PC-3 (cell line): ENCODE data around the gene RABGAP1L. TPM values are rescaled to one million over a fixed set of nuclear protein-coding genes. Genes with fewer than 3 reads are reported as not detected.

Source experiments
- ATAC-seq: fragments of 200-7000 bp; cut with Tn5 transposase; 2 replicates; pipeline ENCODE4 v1.9.1; 2020; ENCODE audit warnings: mild to moderate bottlenecking, moderate library complexity
- BruUV-seq: library from RNA; stranded (reverse); fragments of 400-500 nt; replicated peaks from 2 replicates; lab custom pipeline; 2021; lab: Mats Ljungman, UMichigan
- CTCF ChIA-PET: fragments of 300-600 bp; sonication (Branson Sonifier 250); formaldehyde crosslinking; loops from one replicate; lab custom pipeline; 2022; ENCODE audit warnings: antibody characterized with exemption; lab: Charles Lee
- POLR2A ChIA-PET: fragments of 300-600 bp; sonication (Branson Sonifier 250); formaldehyde crosslinking; loops from one replicate; lab custom pipeline; 2022; ENCODE audit warnings: antibody characterized with exemption; ENCODE audit not compliant: unreplicated experiment; lab: Charles Lee
- DNase-seq: peaks from one replicate; pipeline ENCODE4 v3.0.0-alpha.2; 2015
- H2AFZ ChIP-seq: fragments of 300-600 bp; sonication (generic); 2 replicates; pipeline ENCODE4 v1.6.0; 2016; ENCODE audit warnings: antibody characterized with exemption, low read length
- H3F3A ChIP-seq: fragments of 300-600 bp; sonication (generic); one replicate; pipeline ENCODE4 v1.6.0; 2017; ENCODE audit warnings: antibody characterized with exemption, low read length, control low read depth, mild to moderate bottlenecking; ENCODE audit not compliant: unreplicated experiment
- H3K27ac ChIP-seq: fragments of 300-600 bp; sonication (generic); 2 replicates; pipeline ENCODE4 v1.5.1; 2016; ENCODE audit warnings: mild to moderate bottlenecking, low read length
- H3K27me3 ChIP-seq: fragments of 300-600 bp; sonication (generic); 2 replicates; pipeline ENCODE4 v1.6.1; 2016; ENCODE audit warnings: low read length, mixed read lengths
- H3K36me3 ChIP-seq: fragments of 300-600 bp; sonication (generic); 2 replicates; pipeline ENCODE4 v1.6.1; 2016; ENCODE audit warnings: low read depth, mixed run types, low read length, mixed read lengths
- H3K4me1 ChIP-seq: fragments of 300-600 bp; sonication (generic); 2 replicates; pipeline ENCODE4 v1.5.1; 2016; ENCODE audit warnings: low read length; ENCODE audit not compliant: insufficient read depth
- H3K4me2 ChIP-seq: fragments of 300-600 bp; sonication (generic); 2 replicates; pipeline ENCODE4 v1.6.0; 2016; ENCODE audit warnings: low read length
- H3K4me3 ChIP-seq: fragments of 300-600 bp; sonication (generic); 2 replicates; pipeline ENCODE4 v1.5.1; 2016; ENCODE audit warnings: mild to moderate bottlenecking, low read length, mixed read lengths
- H3K79me2 ChIP-seq: fragments of 300-600 bp; sonication (generic); 2 replicates; pipeline ENCODE4 v1.6.1; 2017; ENCODE audit warnings: low read length, mixed read lengths
- H3K9ac ChIP-seq: fragments of 300-600 bp; sonication (generic); 2 replicates; pipeline ENCODE4 v1.6.0; 2016; ENCODE audit warnings: mild to moderate bottlenecking, low read length
- H3K9me2 ChIP-seq: fragments of 300-600 bp; sonication (generic); replicated peaks from 2 replicates; pipeline ENCODE4 v1.6.1; 2016; ENCODE audit warnings: mixed run types, low read length, mixed read lengths
- H3K9me3 ChIP-seq: fragments of 300-600 bp; sonication (generic); 2 replicates; pipeline ENCODE4 v1.6.1; 2016; ENCODE audit warnings: low read length, mixed read lengths
- H4K20me1 ChIP-seq: fragments of 300-600 bp; sonication (generic); 2 replicates; pipeline ENCODE4 v1.6.1; 2016; ENCODE audit warnings: low read length, mixed read lengths
- EZH2 ChIP-seq: fragments of 300-600 bp; sonication (generic); IDR thresholded peaks from one replicate; pipeline ENCODE4 v1.6.1; 2017; ENCODE audit warnings: antibody characterized with exemption, mild to moderate bottlenecking, low read length; ENCODE audit not compliant: unreplicated experiment
- EZH2phosphoT487 ChIP-seq: fragments of 300-600 bp; sonication (generic); IDR thresholded peaks from 2 replicates; pipeline ENCODE4 v1.6.1; 2018; ENCODE audit warnings: mild to moderate bottlenecking, antibody characterized with exemption, low read length, borderline replicate concordance
- intact Hi-C: fragments of 100-400 bp; cut with micrococcal nuclease; formaldehyde crosslinking; loops from 2 replicates; pipeline ENCODE4 v1.9.0; 2023
- total RNA-seq: library from RNA; depleted of rRNA; stranded (reverse); fragments of >200 nt; gene quantifications from 2 replicates; pipeline ENCODE4 v1.2.3, GENCODE V29; 2014
- TF ChIP-seq, protein P1 (sequence below): fragments of 300-600 bp; sonication (generic); conservative IDR thresholded peaks from 2 replicates; pipeline ENCODE4 v1.5.1; 2017; ENCODE audit warnings: antibody characterized with exemption, low read depth, mild to moderate bottlenecking, low read length

The RABGAP1L gene
- total RNA-seq, 1 experiment from 2014 or later = 24.4 TPM

DNA sequence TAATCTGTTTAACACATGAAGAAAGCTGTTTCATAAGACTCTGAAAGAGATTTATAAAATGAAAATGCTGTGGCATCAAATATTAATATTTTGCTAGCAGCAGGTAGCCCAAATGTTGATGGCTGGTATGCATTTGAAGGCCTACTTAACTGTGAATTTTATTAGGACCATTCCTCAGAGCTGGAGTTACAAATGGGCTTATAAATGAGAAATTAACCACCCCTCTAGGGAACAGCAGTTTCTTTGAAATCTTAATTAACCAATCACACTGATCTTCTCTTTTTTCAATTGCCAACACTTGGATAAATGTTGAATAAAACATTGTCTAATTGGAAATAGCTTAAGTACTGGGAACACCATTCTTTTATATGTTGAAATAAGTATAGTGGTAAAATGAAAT lies 418.4 kb downstream of the RABGAP1L start:
- H3K27ac ChIP-seq = no peak overlapping the region
- intact Hi-C loops = no loop called here
- H4K20me1 ChIP-seq = no peaks in the 10 kb centered on the region
- H3K4me2 ChIP-seq = no peak overlapping the region
- BruUV-seq = no TSS peak
- ChIA-PET POLR2A (no interaction called here), CTCF (no interaction called here)
- no peaks in the 10 kb centered on the region for H3K79me2 ChIP-seq
- TF ChIP-seq, protein P1, sequence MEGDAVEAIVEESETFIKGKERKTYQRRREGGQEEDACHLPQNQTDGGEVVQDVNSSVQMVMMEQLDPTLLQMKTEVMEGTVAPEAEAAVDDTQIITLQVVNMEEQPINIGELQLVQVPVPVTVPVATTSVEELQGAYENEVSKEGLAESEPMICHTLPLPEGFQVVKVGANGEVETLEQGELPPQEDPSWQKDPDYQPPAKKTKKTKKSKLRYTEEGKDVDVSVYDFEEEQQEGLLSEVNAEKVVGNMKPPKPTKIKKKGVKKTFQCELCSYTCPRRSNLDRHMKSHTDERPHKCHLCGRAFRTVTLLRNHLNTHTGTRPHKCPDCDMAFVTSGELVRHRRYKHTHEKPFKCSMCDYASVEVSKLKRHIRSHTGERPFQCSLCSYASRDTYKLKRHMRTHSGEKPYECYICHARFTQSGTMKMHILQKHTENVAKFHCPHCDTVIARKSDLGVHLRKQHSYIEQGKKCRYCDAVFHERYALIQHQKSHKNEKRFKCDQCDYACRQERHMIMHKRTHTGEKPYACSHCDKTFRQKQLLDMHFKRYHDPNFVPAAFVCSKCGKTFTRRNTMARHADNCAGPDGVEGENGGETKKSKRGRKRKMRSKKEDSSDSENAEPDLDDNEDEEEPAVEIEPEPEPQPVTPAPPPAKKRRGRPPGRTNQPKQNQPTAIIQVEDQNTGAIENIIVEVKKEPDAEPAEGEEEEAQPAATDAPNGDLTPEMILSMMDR = no peak
- TF ChIP-seq EZH2 (no peak), EZH2phosphoT487 (no peak)
- no peak overlapping the region for H2AFZ ChIP-seq
- H3K4me1 ChIP-seq = no peaks in the 10 kb centered on the region
- no peak overlapping the region for H3K9ac ChIP-seq
- no peaks in the 10 kb centered on the region for H3K9me2 ChIP-seq
- H3K27me3 ChIP-seq = no peaks in the 10 kb centered on the region
- ATAC-seq (no peak), DNase-seq (no peak)
- H3K9me3 ChIP-seq = no peaks in the 10 kb centered on the region
- no peak overlapping the region for H3K4me3 ChIP-seq
- no peaks in the 10 kb centered on the region for H3F3A ChIP-seq
- no peaks in the 10 kb centered on the region for H3K36me3 ChIP-seq

GRCh38 chr1:174580801-174581200 lies 421.5 kb downstream of the RABGAP1L start:
- DNase-seq = no peak
- H3K9ac ChIP-seq = no peak overlapping the region
- H3K4me2 ChIP-seq = no peak overlapping the region
- CTCF ChIA-PET = interaction anchor here (0.6 kb wide), 1 partner anchor 22 kb away, joined by 4 read pairs; no protein-coding TSS in a partner anchor
- TF ChIP-seq EZH2 = no peak
- TF ChIP-seq EZH2phosphoT487 = no peak
- TF ChIP-seq, protein P1 = no peak
- intact Hi-C loops = no loop called here
- H3K4me1 ChIP-seq = no peaks in the 10 kb centered on the region
- H4K20me1 ChIP-seq = no peaks in the 10 kb centered on the region
- no peaks in the 10 kb centered on the region for H3F3A ChIP-seq
- no peaks in the 10 kb centered on the region for H3K9me3 ChIP-seq
- no peaks in the 10 kb centered on the region for H3K27me3 ChIP-seq
- H3K9me2 ChIP-seq = no peaks in the 10 kb centered on the region
- no peaks in the 10 kb centered on the region for H3K36me3 ChIP-seq
- no peak for ATAC-seq
- no peak overlapping the region for H3K27ac ChIP-seq
- POLR2A ChIA-PET = no interaction called here
- H3K4me3 ChIP-seq = no peak overlapping the region
- no peak overlapping the region for H2AFZ ChIP-seq
- no TSS peak for BruUV-seq
- H3K79me2 ChIP-seq = no peaks in the 10 kb centered on the region

DNA sequence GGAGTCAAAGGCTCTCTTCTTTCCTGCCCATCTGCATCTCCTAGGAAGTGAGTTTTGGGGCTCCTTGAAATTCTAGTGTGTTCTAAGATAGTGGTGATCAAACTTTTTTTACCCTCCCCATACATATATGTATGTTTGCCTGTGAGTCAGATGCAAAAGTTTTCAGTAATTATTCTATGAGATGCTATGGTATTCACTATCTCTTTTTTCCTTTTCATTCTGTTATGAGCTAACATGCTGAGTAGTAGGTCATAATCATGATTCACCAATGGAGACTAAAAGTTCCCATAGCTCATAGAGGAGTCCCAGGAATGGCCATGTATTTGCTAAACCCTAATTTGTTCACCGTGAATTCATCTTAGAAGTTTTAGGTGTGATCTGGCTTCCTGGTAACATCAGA lies 424.0 kb downstream of the RABGAP1L start:
- intact Hi-C loops = no loop called here
- H3K4me2 ChIP-seq = no peak overlapping the region
- H4K20me1 ChIP-seq = no peaks in the 10 kb centered on the region
- no peaks in the 10 kb centered on the region for H3K9me3 ChIP-seq
- no peaks in the 10 kb centered on the region for H3K36me3 ChIP-seq
- no peak overlapping the region for H3K27ac ChIP-seq
- H3K4me3 ChIP-seq = no peak overlapping the region
- BruUV-seq = no TSS peak
- H3K4me1 ChIP-seq = no peaks in the 10 kb centered on the region
- H3K27me3 ChIP-seq = no peaks in the 10 kb centered on the region
- no peaks in the 10 kb centered on the region for H3F3A ChIP-seq
- no peaks in the 10 kb centered on the region for H3K79me2 ChIP-seq
- no peaks in the 10 kb centered on the region for H3K9me2 ChIP-seq
- no peak for ATAC-seq
- no peak for TF ChIP-seq EZH2phosphoT487
- TF ChIP-seq EZH2 = no peak
- TF ChIP-seq, protein P1 = no peak
- DNase-seq = no peak
- H3K9ac ChIP-seq = no peak overlapping the region
- no peak overlapping the region for H2AFZ ChIP-seq
- ChIA-PET CTCF (no interaction called here), POLR2A (no interaction called here)
